Activated naive CD4-positive, alpha-beta T cell treated with anti-CD3 and anti-CD28 coated beads, Interleukin-2, amount 10 ng/mL, durations not matched to agents 7 days and 5 days (primary cell): ENCODE measurements around the gene FXYD4.
"Not testable (repeated sequence)": the region's sequence is repeated elsewhere in the genome, so short reads cannot be mapped to it uniquely, and the experiment has no call there.

Source experiments
- CTCF ChIA-PET: fragments of 350-600 bp; sonication (Branson Sonifier 250); formaldehyde crosslinking; loops from one replicate; lab custom pipeline; 2021; ENCODE audit warnings: antibody characterized with exemption; lab: Charles Lee
- DNase-seq: peaks from one replicate; pipeline ENCODE4 v3.0.0-alpha.2; 2020
- H3K27ac Mint-ChIP-seq: one replicate; pipeline ENCODE4 v1.8.0; 2021; ENCODE audit warnings: mild to moderate bottlenecking, moderate library complexity, mixed read lengths
- H3K27me3 Mint-ChIP-seq: one replicate; pipeline ENCODE4 v1.8.0; 2021; ENCODE audit warnings: mild to moderate bottlenecking, mixed read lengths
- H3K36me3 Mint-ChIP-seq: one replicate; pipeline ENCODE4 v1.8.0; 2021; ENCODE audit warnings: mixed read lengths
- H3K4me1 Mint-ChIP-seq: one replicate; pipeline ENCODE4 v1.8.0; 2021; ENCODE audit warnings: mixed read lengths
- H3K4me3 Mint-ChIP-seq: one replicate; pipeline ENCODE4 v1.8.0; 2021; ENCODE audit warnings: mild to moderate bottlenecking, moderate library complexity, mixed read lengths
- H3K9me3 Mint-ChIP-seq: one replicate; pipeline ENCODE4 v1.8.0; 2021; ENCODE audit warnings: mixed read lengths

The FXYD4 gene

DNA sequence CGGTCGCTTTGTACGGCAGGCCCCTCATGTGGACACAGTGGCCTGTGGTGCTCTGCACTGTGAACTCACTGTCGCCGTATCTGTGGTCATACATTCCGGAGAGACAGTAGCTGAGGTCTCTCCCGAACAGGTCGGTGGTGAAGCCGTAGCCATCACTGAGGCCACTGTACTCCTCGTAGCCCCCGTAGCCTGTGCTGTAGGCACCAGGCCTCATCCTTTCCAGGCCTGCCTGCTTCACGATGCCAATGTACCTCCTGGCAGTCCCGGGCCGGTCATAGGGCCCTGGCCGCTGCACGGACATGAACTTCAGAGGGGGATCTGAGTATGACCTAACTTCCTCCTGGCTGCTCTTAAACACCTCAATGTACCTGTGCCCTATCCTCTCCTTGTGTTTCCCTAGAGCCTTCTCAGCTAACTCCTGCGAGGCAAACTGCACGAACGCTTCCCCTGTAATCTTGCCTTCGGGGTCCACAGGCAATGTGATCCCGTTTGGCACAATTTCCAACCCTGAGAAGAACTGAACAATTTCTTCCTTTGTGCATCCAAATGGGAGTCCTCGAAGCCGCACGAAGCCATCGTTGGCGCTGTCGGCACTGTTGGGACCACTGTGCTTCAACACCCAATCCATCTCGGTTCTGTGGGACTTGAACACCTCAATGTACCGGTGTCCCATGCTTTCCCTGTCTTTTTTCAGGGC, 15.7 kb downstream of the FXYD4 start:
- H3K4me3 Mint-ChIP-seq: no peak overlapping the region
- DNase-seq: peak; percentile 1
- peaks cover 68% of the 10 kb centered on the region for H3K36me3 Mint-ChIP-seq
- H3K4me1 Mint-ChIP-seq: peaks cover 62% of the 10 kb centered on the region
- H3K27me3 Mint-ChIP-seq: no peaks in the 10 kb centered on the region
- CTCF ChIA-PET: interaction anchor here (0.8 kb wide), 1 partner anchor 9 kb away, joined by 3 read pairs; no protein-coding TSS in a partner anchor
- H3K9me3 Mint-ChIP-seq: no peaks in the 10 kb centered on the region
- no peak overlapping the region for H3K27ac Mint-ChIP-seq

DNA sequence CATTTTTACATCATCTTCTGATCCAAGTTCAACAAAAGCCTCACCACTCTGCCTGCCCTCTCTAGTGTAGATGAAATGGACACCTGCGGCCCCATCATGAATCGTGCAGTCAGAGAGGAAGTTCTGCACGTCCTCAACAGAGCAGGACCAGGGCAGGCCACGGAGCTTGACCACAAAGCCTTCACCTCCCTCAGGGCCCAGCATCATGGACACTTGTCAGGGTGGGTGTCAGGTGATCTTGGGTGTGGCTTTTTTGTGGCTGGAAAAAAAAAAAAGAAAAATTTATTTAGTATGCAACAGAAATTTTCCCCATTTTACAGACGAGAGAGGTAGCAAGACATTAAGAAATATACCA, 16.2 kb downstream of the FXYD4 start:
- no peaks in the 10 kb centered on the region for H3K9me3 Mint-ChIP-seq
- peaks cover 73% of the 10 kb centered on the region for H3K36me3 Mint-ChIP-seq
- DNase-seq: no peak
- H3K4me3 Mint-ChIP-seq: no peak overlapping the region
- no peaks in the 10 kb centered on the region for H3K27me3 Mint-ChIP-seq
- H3K4me1 Mint-ChIP-seq: peaks cover 67% of the 10 kb centered on the region
- no peak overlapping the region for H3K27ac Mint-ChIP-seq
- CTCF ChIA-PET: no interaction called here

GRCh38 chr10:43389867-43390266, 18.4 kb downstream of the FXYD4 start:
- Mint-ChIP-seq H3K27ac (peak overlapping the region; percentile 39), H3K9me3 (no peaks in the 10 kb centered on the region), H3K4me3 (no peak overlapping the region), H3K4me1 (peaks cover 86% of the 10 kb centered on the region), H3K36me3 (peaks cover 86% of the 10 kb centered on the region), H3K27me3 (no peaks in the 10 kb centered on the region)
- DNase-seq: no peak
- CTCF ChIA-PET: interaction anchor here (1.3 to 2.3 kb wide), 4 partner anchors 9 to 71 kb away, joined by 3 to 13 read pairs (median 4); no protein-coding TSS in a partner anchor

DNA sequence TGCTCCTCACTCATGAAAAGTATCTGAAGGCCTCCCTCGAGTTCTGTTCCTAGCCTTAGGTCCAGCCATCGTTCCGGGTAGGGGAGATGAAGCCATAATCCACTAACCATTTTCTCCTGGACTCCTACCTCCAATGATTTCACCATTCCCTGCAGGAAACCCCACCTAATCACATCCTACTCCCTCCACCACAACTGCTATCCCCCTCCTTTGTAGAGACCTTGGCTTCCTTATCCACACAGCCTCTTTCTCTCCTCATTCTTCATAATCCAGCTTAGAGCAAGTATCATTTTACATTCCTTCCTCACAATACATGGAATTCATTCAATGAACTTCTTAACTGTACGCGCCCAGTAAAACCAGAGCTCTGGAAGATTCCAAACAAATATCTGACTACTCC, 18.9 kb downstream of the FXYD4 start:
- Mint-ChIP-seq H3K36me3 (peaks cover 88% of the 10 kb centered on the region), H3K9me3 (no peaks in the 10 kb centered on the region), H3K27me3 (no peaks in the 10 kb centered on the region), H3K27ac (peak overlapping the region; percentile 20), H3K4me1 (peaks cover 90% of the 10 kb centered on the region), H3K4me3 (no peak overlapping the region)
- no peak for DNase-seq
- CTCF ChIA-PET: interaction anchor here (1.0 to 2.3 kb wide), 5 partner anchors 10 to 71 kb away, joined by 3 to 13 read pairs (median 5); no protein-coding TSS in a partner anchor

DNA sequence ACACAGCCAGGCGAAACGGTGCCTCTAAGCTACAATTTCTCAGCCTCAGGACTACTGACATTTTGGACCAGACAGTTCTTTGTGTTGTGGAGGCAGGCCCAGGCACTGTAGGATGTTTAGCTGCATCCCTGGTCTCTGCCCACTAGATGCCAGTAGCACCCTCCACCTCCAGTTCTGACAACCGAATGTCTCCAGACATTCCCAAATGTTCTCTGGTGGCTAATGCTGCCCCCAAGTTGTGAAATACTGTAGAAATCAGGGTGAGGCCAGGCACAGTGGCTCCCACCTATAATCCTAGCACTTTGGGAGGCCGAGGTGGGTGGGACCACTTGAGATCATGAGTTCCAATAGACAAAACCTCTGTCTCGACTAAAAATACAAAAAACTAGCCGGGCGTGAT, 19.3 kb downstream of the FXYD4 start:
- Mint-ChIP-seq H3K9me3 (no peaks in the 10 kb centered on the region), H3K4me1 (peaks cover 90% of the 10 kb centered on the region), H3K4me3 (no peak overlapping the region), H3K27ac (peak overlapping the region; percentile 20), H3K27me3 (no peaks in the 10 kb centered on the region), H3K36me3 (peaks cover 88% of the 10 kb centered on the region)
- CTCF ChIA-PET: interaction anchor here (1.0 to 2.3 kb wide), 5 partner anchors 10 to 70 kb away, joined by 3 to 13 read pairs (median 5); no protein-coding TSS in a partner anchor
- peak; percentile 40 for DNase-seq

DNA sequence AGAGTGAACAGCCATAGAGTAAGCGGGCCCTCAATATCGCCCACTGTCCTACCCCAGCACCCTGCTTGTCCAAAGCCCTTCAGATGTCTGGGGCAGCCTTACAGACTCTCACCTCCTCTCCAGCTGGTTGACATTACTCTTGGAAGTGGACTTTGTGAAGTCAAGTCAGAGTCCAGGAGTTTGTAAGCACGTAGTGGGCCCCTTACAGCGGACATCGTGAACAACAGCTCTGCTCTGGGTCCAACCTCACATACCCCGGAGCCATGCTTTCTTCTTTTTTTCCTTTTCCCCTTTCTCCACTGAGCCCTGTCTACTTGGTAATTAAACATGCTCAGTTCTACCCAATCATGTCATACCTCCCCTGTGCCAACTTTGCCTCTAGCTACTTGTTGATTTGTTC, 20.1 kb downstream of the FXYD4 start:
- DNase-seq: no peak
- Mint-ChIP-seq H3K4me3 (no peak overlapping the region), H3K27ac (peak overlapping the region; percentile 20), H3K9me3 (no peaks in the 10 kb centered on the region), H3K36me3 (peaks cover 93% of the 10 kb centered on the region), H3K4me1 (peaks cover 88% of the 10 kb centered on the region), H3K27me3 (no peaks in the 10 kb centered on the region)
- CTCF ChIA-PET: interaction anchor here (1.5 kb wide), 1 partner anchor 16 kb away, joined by 5 read pairs; no protein-coding TSS in a partner anchor

GRCh38 chr10:43392748-43393147, 21.3 kb downstream of the FXYD4 start:
- H3K36me3 Mint-ChIP-seq: peaks cover 86% of the 10 kb centered on the region
- CTCF ChIA-PET: no interaction called here
- no peaks in the 10 kb centered on the region for H3K9me3 Mint-ChIP-seq
- DNase-seq: no peak
- peak overlapping the region; percentile 67 for H3K27ac Mint-ChIP-seq
- no peak overlapping the region for H3K4me3 Mint-ChIP-seq
- H3K27me3 Mint-ChIP-seq: no peaks in the 10 kb centered on the region
- H3K4me1 Mint-ChIP-seq: peaks cover 78% of the 10 kb centered on the region

DNA sequence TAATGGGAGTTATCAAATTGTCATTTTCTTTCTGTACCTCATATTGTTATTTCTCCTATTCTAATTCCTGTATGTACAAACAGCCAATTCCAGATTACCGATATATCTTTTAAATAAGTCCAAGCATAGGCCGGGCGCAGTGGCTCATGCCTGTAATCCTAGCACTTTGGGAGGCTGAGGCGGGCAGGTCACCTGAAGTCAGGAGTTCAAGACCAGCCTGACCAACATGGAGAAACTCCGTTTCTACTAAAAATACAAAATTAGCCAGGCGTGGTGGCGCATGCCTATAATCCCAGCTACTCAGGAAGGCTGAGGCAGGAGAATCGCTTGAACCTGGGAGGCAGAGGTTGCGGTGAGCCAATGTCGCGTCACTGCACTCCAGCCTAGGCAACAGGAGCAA, 21.8 kb downstream of the FXYD4 start:
- H3K36me3 Mint-ChIP-seq: peaks cover 83% of the 10 kb centered on the region
- CTCF ChIA-PET: interaction anchor here (1.0 kb wide), 1 partner anchor 100 kb away, joined by 3 read pairs; no protein-coding TSS in a partner anchor
- peaks cover 78% of the 10 kb centered on the region for H3K4me1 Mint-ChIP-seq
- H3K9me3 Mint-ChIP-seq, H3K27me3 Mint-ChIP-seq, DNase-seq, H3K4me3 Mint-ChIP-seq: not testable (repeated sequence)
- peak overlapping the region; percentile 67 for H3K27ac Mint-ChIP-seq

GRCh38 chr10:43393606-43394360, 22.3 kb downstream of the FXYD4 start:
- Mint-ChIP-seq H3K27me3 (no peaks in the 10 kb centered on the region), H3K36me3 (peaks cover 80% of the 10 kb centered on the region), H3K9me3 (no peaks in the 10 kb centered on the region), H3K4me1 (peaks cover 76% of the 10 kb centered on the region), H3K4me3 (peak overlapping the region; percentile 90), H3K27ac (peak overlapping the region; percentile 1)
- no peak for DNase-seq
- CTCF ChIA-PET: interaction anchor here (1.0 kb wide), 1 partner anchor 101 kb away, joined by 3 read pairs; no protein-coding TSS in a partner anchor

DNA sequence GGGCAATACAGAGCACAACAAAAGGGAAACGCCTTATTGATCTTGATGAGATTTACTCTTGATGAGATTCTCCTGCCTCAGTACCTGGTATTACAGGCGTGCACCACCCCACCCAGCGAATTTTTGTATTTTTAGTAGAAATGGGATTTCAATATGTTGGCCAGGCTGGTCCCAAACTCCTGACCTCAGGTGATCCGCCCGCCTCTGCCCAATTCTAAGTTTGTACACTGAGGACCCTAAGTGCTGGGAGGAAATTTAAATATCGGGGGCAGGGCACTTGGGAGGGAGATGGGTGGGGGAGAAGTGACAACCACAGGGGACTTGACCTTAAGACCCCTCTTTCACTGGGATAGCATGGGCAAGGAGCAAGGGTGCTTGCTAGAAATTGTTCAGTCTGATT, 23.4 kb downstream of the FXYD4 start:
- H3K4me3 Mint-ChIP-seq: peak overlapping the region; percentile 90
- DNase-seq: no peak
- no peaks in the 10 kb centered on the region for H3K9me3 Mint-ChIP-seq
- peaks cover 78% of the 10 kb centered on the region for H3K4me1 Mint-ChIP-seq
- no peaks in the 10 kb centered on the region for H3K27me3 Mint-ChIP-seq
- peaks cover 79% of the 10 kb centered on the region for H3K36me3 Mint-ChIP-seq
- peak overlapping the region; percentile 93 for H3K27ac Mint-ChIP-seq
- CTCF ChIA-PET: interaction anchor here (0.8 kb wide), 1 partner anchor 9 kb away, joined by 3 read pairs; no protein-coding TSS in a partner anchor

- CTCF ChIA-PET: no interaction called here
- H3K4me1 Mint-ChIP-seq: peaks cover 78% of the 10 kb centered on the region
- no peaks in the 10 kb centered on the region for H3K27me3 Mint-ChIP-seq
- peaks cover 77% of the 10 kb centered on the region for H3K36me3 Mint-ChIP-seq
- H3K9me3 Mint-ChIP-seq: no peaks in the 10 kb centered on the region
- H3K4me3 Mint-ChIP-seq: peak overlapping the region; percentile 90
- DNase-seq: peak; percentile 45
- H3K27ac Mint-ChIP-seq: peak overlapping the region; percentile 93
Observed at GRCh38 chr10:43395571-43396060, 24.2 kb downstream of the FXYD4 start.

GRCh38 chr10:43396061-43396927, 24.9 kb downstream of the FXYD4 start:
- Mint-ChIP-seq H3K4me3 (peak overlapping the region; percentile 90), H3K9me3 (no peaks in the 10 kb centered on the region), H3K36me3 (peaks cover 76% of the 10 kb centered on the region), H3K27ac (peak overlapping the region; percentile 93), H3K27me3 (no peaks in the 10 kb centered on the region), H3K4me1 (peaks cover 78% of the 10 kb centered on the region)
- DNase-seq: peak; percentile 85
- CTCF ChIA-PET: interaction anchor here (0.6 kb wide), 1 partner anchor 17 kb away, joined by 3 read pairs; no protein-coding TSS in a partner anchor

DNA sequence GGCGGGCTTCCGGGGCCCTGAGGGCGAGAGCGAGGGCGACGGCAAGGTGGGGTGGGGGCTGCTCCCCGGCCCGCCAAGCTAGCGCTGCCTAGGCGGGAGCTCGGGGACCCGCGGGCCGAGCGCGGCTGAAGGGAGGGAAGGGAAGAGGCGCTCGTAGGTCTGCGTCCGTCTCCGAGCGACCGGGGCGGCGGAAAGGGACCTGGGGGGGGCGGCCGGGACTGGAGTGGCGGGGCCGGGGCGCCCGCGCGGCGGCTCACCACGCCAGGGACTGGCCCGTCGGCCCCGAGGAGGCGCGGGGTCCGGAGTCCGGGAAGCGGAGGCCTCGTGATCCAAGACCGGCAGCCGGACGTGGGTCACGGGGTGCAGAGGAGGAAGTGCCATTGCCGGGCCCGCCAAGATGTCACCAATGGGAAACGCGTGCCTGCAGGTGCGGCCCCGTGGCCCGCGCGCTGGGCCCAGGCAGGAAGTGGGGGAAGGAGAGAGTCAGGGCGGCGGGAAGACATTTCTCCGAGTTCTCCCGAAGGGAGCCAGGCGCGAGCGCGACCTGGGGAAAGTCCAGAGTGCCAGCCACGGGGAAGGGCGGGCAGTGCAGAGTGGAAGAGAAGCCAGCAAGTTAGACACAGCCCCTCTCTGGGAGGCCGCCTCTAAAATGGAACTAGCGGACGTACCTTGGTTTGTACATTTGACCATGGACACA, 25.6 kb downstream of the FXYD4 start:
- CTCF ChIA-PET: interaction anchor here (0.6 kb wide), 1 partner anchor 17 kb away, joined by 3 read pairs; no protein-coding TSS in a partner anchor
- H3K27me3 Mint-ChIP-seq: no peaks in the 10 kb centered on the region
- H3K27ac Mint-ChIP-seq: peak overlapping the region; percentile 91
- H3K36me3 Mint-ChIP-seq: peaks cover 76% of the 10 kb centered on the region
- H3K4me1 Mint-ChIP-seq: peaks cover 78% of the 10 kb centered on the region
- peak; percentile 90 for DNase-seq
- peak overlapping the region; percentile 84 for H3K4me3 Mint-ChIP-seq
- H3K9me3 Mint-ChIP-seq: no peaks in the 10 kb centered on the region
